ENCODE data around the gene C2CD3.

The C2CD3 gene, protein sequence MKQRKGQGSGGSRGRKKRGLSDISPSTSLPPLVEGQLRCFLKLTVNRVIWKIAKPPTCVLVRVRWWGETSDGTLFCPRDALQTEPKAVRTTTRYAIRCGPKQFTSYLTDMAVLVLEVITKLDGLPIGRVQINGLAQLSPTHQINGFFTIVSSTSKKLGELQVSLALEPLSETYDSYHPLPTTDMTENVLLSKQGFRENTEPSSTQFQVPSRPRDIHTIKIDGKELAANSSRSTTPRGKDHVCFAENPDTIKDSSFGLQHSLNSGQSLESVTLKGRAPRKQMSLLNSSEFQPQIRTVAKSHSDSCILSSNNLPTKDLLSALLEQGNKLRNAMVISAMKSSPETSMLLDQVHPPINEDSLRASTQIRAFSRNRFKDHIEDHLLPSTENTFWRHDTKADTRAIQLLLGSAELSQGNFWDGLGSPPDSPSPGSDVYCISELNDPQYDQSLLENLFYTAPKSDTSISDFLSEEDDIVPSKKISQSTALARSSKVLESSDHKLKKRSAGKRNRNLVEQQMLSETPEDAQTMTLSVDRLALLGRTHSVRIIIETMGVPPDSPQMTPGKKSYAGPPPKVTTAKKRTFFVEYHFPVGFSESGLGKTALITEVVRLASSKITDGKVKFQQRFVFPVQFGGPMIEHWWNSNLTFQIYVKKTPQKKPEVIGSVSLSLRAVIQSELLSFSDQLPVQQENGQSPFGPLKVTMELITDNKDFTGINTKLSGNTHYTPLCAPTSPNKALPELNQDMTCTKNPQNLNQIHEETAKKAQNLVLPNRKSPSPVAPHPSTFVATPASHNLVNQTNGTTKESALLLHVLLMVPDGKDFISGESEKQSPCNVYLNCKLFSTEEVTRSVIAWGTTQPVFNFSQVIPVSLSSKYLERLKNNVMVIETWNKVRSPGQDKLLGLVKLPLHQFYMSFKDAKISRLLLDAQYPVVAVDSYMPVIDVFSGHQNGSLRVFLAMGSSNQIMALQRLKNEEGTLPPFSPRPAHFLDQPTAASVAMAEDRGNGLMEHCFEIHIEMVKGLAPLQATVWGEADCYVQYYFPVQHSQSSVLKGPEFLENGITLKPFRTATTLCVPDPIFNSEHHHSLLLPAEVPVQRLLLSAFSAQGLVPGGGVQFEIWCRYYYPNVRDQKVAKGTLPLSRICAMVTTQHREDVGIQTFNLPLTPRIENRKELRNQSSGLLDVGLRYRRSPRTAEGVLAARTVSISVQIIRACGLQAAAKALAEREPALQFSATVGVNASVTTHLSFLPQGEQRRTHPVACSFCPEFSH (N-terminal part only)

GRCh38 chr11:74170694-74171629 is at the start of gene C2CD3, which contains the start of gene PPME1:
Gene C2CD3 (minus strand): TSS chr11:74171002. CDS start chr11:74170792, 210 bp downstream.
Gene PPME1 (plus strand): TSS chr11:74171289. CDS start chr11:74171422, 133 bp downstream.
- peak; percentile 95 for DNase-seq (ENCODE audit: low spot score)

DNA sequence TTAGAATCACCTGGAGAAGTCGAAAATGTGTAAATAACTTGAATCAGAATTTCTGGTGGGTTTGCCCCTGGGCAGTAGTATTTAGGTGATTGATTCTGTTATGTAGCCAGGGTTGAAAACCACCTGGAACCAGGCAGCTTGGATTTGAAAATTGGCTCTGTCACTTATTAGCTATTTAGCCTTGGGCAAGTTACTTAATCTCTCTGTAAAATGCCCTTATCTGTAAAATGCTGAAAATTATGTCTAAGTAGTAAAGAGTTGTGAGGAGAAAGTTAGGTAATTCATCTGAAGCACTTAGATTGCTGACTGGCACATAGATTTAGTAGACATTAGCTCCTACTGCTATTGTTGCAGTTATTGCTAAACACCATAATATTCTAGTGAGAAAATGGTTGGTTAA is 49.6 kb upstream of the C2CD3 start:
- no peak for DNase-seq (ENCODE audit: low spot score)

- DNase-seq (ENCODE audit: low spot score) = no peak
Measured at GRCh38 chr11:74212533-74212932, 41.7 kb upstream of the C2CD3 start.

- DNase-seq (ENCODE audit: low spot score) = no peak
Measured at GRCh38 chr11:74208507-74208906, 37.7 kb upstream of the C2CD3 start.

DNA sequence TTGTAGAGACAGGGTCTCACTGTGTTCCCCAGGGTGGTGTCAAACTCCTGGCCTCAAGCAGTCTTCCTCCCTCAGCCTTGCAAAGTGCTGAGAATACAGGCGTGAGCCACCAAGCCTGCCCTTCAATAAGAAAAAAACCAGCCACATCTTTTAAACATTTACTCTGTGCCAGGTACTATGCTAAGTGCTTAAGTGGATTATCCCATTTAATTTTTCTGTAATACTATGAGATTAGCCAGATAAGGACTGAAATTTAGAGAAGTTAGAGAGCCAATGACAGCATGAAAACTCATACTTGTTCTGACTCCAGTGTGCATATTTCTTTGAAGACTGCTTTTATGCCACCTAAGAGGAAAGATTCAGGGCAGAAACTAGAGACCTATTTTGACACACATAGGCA is 35.9 kb upstream of the C2CD3 start:
- DNase-seq (ENCODE audit: low spot score) = no peak

- DNase-seq (ENCODE audit: low spot score) = no peak
Measured at GRCh38 chr11:74205181-74205580, 34.4 kb upstream of the C2CD3 start.

- no peak for DNase-seq (ENCODE audit: low spot score)
Measured at GRCh38 chr11:74204701-74205100, 33.9 kb upstream of the C2CD3 start.

DNA sequence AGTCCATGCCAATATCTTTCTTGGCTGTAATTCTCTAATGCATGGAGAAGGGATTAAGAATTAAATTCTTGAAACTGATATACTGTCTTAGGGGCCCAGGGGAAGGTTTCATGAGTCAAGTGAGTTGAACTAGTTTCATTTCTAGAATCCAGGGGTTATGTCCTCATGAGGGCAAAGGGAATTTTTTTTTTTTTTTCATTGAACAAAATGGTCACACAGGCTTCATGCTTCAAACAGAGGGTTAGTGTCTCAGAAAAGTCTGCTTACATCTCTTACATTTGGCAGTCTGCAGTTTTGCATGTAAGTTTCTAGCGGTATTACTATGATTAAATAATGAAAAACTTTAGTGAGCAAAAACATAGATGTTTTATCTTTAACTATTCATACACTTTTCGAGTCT is 33.2 kb upstream of the C2CD3 start:
- no peak for DNase-seq (ENCODE audit: low spot score)

DNA sequence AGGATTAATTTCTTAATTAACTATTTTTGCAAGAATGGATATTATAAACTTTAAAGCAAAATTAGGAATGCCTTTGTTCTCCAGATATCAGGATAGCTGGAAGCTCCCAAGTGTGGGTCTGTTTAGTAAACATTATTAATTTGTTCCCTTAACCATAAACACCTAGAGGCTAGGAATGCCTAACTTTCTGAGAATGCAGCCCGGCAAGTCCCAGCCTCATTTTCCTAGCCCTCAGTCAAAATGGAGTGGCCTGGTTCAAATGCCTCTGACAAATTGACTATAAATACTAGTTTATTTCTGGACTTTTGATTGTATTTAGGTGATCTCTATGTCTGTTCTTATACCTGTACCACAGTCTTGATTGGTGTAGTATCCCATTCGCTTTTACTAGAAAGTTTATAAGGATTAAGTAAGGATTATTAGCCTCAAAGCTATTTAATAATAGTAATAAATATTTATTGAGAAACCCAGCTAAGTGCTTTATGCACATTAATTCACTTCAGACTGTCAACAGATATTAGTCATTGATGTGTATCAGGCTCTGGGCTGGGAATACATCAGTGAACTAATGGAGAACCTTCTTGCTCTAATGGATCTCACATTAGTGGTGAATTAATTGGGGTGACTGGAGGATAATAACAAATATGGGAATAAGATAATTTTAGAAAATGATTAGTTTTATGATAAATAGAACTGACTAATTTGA is 26.1 kb upstream of the C2CD3 start:
- no peak for DNase-seq (ENCODE audit: low spot score)

GRCh38 chr11:74195828-74196227 is 25.0 kb upstream of the C2CD3 start:
- DNase-seq (ENCODE audit: low spot score) = no peak

GRCh38 chr11:74185695-74186094 is 14.9 kb upstream of the C2CD3 start:
- DNase-seq (ENCODE audit: low spot score) = no peak

DNA sequence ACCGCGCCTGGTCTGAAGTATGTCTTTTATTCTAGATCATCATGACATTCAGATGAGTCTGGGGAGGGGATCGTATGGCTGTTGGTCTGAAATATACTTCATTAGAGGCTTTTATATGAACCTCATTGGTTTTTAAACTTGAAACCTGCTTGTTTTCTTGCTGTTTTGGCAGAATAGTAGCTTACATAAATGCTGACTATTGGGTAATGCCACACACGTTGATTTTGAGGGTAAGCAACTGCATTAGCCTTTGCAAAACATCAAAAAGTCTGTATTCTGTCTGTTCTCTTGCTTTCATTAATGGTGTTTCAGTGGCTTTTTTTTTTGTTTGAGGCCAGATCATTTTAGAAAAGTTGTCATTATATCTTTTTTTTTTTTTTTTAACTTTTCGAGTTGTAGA is 14.5 kb upstream of the C2CD3 start:
- no peak for DNase-seq (ENCODE audit: low spot score)

DNA sequence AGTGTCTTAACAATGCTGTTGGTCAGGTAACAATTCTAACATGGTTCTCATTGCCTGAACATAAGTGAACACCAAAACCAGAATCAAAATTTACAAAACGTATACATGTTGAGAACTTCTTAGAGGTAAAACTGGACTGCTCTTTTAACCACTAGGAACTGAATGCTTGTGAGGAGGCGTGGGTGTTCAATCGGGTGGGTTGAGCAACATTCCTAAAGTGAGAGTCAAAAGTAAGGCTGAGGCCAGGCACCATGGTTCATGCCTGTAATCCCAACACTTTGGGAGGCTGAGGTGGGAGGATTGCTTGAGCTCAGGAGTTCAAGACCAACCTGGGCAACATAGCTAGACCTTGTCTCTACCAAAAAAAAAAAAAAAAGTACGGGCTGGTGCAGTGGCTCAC is 11.8 kb upstream of the C2CD3 start:
- no peak for DNase-seq (ENCODE audit: low spot score)

- DNase-seq (ENCODE audit: low spot score) = no peak
Measured at GRCh38 chr11:74179234-74180052, 8.6 kb upstream of the C2CD3 start.

DNA sequence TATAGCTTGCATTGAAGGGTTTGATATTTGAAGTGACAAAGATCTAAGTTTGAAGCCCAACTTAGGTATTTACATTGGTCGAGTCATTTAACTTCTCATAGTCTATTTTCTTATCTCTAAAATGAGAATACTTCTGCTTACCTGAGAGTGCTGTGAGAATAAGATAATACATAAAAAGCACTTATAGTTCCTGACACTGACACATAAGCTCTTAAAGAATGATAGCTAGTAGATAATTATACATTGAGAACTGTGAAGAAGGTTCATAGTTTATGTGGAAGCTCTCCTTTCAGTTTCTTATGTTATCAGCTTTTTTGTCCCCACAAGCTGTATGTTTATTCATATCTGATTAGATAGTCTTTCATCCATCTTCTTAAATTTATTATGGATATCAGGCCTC is 5.1 kb upstream of the C2CD3 start:
- no peak for DNase-seq (ENCODE audit: low spot score)

- no peak for DNase-seq (ENCODE audit: low spot score)
Measured at GRCh38 chr11:74171997-74172396, 1.2 kb upstream of the C2CD3 start.

GRCh38 chr11:74171630-74171968 is 797 bp upstream of the C2CD3 start:
- DNase-seq (ENCODE audit: low spot score) = no peak

DNA sequence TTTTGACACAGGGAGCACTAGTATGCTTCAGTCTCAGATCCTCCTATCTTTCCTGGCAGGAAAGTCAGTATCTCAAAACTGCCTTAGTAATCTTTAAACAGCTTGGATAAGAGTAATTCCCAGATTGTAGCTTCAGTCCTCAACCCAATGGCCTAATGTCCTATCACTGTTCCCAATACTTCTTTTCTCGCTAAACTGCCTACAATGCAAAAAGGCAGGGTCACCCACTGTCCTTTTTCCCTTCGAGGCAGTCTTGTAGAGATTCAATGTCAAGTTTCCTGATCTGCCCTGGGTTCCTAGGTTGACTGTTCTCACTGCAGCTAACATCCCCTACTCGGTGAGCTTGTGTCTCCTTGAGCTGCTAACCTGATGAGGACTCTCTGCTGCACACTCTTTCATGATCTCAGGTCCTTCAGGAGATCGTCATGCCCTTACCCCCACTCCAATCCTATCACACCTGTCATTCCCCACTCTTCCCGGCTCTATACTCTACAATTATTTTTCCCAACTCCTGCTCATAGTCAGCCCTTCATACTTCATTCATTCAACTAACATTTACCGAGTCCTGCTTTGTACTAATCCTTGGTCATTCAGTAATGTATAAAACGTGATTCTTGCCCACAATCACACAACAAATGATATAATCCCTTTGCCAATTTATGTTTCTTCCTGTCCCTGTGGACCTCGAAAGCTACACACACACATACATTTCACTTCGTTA is 904 bp downstream of the C2CD3 start:
- no peak for DNase-seq (ENCODE audit: low spot score)

DNA sequence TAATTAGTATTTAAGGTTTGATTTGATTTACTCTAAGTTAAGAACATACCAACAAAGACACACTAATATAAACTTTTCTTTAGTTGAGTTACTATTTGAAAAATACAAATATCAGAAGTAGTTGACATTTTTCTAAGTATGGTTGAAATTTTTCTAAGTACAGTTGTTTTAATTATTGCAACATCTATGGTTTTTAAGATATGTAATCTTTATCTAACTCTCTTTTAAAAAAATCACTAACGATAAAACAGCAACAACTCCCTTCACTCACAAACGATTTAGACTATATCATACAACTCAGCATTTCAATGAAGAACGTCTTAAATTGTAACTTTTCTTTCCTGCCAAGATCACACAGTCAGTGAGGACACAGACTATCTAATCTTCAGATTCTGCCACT is 2.0 kb downstream of the C2CD3 start:
- no peak for DNase-seq (ENCODE audit: low spot score)

Data from AG08396 (cell line).